HG03064 (cell line): ENCODE data around the gene ADCY3.

Source experiments
- ATAC-seq: cut with Tn5 transposase; IDR thresholded peaks from one replicate; pipeline ENCODE4 v1.9.1; 2021; ENCODE audit warnings: low read depth; ENCODE audit not compliant: unreplicated experiment

The ADCY3 gene

DNA sequence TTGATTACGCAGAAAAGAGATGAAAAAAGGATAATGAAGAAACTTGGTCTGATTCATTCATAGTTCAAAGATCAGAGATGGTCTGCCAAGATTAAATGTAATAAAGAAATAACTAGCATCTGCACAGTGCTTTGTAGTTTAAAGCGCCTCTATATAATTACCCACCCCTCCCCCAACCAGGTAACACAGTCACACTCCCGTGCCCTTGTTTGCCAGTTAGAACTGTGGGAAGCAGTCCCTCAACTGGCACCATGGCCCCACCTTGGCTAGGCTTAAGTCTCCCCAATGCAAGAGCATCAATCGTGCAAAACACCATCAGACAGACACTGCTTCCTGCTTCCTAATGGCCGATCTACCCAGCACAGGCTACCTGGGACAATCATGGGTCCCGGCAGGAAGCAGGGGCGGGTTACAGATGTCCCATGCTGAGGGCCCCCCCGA, 11.6 kb downstream of the ADCY3 start:
- no peak for ATAC-seq

DNA sequence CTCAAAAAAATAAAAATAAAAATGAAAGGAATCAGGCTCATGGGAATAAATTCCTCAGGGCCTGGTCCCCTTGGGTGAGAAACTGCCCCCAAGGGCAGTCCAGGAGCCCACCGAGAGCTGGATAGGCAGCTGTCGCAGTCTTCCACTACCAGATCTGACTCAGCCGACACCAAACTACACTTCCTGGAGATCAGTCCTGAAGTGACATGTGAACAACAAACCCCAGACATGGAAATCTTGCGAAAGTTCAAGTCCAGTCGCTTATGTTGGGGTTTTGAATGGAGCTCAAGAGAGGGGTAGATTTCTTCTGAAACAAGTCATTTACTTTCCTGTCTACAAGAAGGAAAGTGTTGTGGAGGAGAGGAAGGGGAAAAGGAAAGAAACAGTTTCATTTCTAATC, 12.9 kb downstream of the ADCY3 start:
- no peak for ATAC-seq

DNA sequence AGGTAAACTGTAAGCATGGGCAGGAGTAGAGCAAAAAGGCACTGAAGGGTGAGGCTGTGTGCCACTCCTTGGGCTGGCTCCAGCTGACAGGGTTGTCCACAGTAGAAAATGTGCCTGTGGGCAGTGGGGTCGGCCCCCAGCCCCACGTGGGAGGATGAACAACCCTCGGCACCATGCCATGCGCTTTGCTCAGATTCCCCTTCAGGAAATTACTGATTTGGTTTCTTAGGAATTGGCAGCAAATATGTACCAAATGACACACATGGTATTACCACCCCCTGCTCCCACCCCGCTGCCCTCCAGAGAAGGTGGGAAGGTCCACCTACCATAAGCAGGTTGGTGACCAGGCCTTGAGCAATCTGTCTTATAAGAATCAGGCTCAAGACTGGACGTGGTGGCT, 13.6 kb downstream of the ADCY3 start:
- ATAC-seq = no peak

DNA sequence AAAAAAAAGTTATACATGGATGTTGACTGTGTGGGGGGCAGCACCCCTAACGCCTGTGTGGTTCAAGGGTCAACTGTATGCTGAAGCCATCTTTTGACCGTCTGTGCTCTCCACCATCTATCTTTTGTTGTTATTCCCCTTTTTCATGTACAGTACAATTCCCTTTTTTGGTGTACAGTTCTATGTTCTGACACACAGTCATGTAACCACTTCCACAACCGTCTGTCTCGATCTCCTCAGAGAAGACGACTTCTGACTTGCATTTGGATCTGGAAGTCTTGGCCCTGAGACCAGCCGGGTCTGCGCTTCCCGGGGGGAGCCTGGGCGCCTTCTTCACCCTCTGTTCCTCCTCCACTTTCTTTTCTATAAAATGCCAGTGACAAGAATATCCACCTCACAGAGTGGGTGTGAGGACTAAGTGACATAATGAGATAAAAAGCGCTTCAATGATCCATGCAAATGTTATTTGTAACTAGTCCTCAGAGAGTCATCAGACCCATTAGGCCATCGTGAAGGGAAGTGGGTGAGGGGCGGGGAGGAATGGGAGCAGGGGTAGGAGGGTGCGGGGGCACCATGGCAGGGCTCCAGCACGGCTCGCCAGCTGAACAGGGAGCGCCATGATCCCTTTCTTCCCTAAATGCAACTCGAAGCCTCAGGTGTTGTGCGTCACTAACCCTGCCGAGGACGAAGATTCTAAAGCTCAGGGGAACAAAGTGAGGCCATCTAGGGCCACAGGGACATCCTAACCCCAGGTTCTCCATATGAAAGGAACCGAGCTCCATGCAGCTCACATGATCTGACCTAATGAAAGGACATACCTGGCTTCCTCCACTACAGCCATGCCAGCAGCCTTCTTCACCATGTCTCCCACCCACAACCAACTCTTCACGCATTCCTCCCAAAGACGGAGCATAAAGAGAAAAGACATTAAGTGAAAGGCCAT, 16.6 kb downstream of the ADCY3 start:
- no peak for ATAC-seq

DNA sequence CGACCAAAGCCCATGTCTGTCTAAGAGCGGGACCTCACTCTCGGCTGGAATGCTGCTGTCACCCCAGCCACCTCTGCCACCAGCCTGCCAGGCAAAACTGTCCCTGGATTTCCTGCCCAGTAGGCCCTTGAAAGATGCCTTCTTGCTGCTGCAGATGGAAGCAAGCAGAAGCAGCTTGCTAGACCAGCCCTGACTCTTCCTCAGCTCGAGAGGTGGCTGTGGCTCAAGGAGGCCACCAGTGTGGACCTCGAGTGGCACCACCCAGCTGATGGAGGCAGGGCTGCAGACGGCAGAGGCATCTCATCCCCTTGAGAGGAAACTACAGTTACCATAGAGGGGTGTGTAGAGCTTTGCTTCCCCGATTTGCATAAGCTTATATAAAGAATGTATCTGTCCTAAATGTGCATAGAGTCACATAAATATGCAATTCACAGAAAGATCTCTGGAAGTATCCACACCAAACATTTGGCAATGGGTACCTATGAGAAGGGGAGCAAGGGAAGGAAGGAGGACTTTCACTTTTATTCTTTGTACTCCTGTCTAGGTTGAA, 20.6 kb downstream of the ADCY3 start:
- ATAC-seq = no peak

DNA sequence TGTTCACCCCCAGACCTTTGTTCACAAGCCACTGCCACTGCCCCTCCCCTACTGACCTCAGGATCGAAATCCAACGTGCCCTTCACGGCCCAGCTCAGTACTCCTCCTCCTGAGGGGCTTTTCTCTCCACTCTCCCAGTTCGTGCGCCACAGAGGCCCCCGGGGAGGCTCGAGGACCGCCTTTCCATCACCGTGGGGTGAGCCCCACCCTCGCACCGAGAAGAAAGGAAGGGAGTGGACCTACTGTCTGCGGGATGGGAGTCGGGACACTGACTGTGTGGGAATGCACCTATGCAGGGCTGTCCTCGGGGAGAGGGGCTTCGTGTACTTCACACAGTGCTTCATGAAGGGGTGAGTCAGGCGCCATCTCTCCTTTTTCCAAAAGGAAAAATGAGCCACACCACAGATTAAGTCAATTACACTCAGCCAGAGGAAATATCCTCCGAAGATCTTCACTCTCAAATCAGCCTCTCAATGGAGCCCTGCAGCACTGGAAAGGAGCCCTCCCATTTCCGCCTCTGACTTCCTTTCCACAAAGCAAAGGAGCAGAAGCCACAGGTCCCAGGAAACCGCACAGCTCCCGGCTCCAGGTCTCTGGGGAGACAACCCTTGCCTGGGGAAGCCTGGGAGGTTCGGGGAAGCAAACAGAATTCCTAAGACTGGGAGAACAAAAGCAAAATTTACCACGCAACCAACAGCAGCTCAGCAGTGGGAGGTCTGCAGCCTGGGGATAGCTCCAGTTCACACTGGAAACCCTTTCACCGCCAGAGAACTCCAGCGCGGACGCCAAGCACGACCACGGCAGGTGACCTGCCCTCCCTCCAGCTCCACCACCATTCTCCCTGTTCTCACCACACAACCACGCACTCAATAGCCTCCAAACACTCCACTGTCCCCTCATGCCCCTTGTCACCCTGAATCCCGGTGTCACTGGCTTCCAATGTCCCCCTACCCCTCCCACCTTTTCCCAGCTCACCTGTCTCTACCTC, 21.6 kb downstream of the ADCY3 start:
- no peak for ATAC-seq

DNA sequence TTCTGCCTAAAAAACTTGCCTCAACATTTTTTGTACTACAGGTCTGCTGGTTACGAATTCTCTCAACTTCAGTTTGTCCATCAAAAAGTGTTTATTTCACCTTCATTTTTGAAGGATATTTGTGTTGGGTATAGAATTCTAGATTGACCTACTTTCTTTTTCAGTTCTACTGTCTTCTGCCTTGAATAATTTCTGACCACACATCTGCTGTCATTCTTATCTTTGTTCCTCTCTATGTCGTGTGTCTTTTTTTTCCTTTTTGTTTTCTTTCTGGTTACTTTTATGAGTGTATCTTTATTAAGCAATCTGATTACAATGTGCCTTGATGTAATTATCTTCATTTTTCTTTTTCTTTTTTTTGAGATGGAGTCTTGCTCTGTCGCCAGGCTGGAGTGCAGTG, 25.3 kb downstream of the ADCY3 start:
- ATAC-seq = no peak

DNA sequence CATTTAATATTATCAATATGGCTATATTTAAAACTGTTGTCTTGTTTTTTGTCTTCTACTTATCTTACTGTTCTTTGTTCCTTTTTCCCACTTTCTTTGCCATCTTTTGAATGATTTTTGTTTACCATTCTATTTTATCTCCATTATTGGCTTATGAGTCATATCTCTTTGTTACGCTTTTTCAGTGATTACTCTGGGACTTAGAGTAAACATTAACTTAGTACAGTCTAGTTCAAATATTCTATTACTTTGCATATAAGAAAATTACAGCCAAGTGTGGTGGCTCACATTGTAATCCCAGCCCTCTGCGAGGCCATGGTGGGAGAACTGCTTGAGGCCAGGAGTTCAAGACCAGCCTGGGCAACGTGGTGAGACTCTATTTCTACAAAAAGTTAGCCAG, 26.1 kb downstream of the ADCY3 start:
- no peak for ATAC-seq

DNA sequence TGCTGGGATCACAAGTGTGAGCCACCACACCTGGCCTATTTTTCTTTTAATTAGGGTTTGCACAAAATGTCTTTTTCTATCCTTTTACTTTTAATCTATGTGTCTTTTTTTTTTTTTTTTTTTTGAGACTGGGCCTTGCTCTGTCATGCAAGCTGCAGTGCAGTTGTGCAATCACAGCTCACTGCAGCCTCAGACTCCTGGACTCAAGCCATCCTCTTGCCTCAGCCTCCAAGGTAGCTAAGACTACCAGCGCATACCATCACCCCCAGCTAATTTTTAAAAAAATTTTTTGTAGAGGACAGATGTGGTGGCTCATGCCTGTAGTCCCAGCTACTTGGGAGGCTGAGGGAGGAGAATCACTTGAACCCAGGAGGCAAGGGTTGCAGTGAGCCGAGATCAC, 27.1 kb downstream of the ADCY3 start:
- no peak for ATAC-seq

DNA sequence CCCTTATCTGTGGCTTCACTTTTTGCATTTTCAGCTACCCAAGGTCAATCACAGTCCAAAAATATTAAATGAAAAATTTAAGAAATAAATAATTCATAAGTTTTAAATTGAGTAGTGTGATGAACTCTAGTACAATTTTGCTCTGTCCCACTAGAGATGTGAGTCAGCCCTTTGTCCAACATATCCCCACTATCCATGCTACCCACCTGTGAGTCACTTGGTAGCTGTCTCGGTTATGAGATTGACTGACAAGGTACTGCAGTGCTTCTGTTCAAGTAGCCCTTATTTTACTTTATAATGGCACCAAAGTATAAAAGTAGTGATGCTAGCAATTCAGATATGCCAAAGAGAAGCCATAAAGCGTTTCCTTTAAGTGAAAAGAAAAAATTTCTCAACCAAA, 28.8 kb downstream of the ADCY3 start:
- no peak for ATAC-seq

DNA sequence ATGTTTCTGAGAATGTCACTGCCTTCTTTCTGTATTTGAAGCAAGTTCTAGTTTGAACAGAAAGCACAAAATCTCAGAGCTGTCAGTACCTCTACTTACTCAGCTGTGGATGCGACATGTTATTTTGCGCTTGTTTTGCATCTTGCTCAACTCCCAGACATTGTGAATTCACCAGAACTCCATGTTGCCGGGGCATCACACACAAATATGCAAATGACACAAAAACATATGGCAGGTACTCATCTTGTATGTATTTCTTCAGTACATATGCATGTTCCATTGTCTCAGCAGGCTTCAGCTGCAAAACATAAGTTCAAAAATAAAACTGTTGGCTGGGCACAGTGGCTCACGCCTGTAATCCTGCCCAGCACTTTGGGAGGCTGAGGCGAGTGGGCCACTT, 30.8 kb downstream of the ADCY3 start:
- no peak for ATAC-seq

DNA sequence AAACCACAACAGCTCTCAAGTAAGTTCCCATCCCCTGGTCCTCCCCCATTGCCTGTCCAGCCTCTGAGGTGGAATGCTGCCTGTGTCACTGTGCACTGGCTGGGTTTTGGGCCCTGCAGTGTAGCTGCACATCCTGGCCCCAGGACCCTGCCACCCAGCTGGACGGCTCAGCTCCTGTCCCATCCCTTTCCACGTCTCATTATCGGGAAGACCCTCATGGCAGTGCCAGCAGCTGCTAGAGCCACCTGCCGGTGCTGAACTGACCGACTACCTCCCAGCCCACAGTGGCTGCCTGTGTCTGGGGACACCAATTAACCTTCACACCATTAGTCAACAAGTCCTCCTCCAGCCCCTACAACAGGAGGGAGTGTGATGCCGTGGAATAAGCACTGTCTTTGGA, 31.9 kb downstream of the ADCY3 start:
- no peak for ATAC-seq

DNA sequence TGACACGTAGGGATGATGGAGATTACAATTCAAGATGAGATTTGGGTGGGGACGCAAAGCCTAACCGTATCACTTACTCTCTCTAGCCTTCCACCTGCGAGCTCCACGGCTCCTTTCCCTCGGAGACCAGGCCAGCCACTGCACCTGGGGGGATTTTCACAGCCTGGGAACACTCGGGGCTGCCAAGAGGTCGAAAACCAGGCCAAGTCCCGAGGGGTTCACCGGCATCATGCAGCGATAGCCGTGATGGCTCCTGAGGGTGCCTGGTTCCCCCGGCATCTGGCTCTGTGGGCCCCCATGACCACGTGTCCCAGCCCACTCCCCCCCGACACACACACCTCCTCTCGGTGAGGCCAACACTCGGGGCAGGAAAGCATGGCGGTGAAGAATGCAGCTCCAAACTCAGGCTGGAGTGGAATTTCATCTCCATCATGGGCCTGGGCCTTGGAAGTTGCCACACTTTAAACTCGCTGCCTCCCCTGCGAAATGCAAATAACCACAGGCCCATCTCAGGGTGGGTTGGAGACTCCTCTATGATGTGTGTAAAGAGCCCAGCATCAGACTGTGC, 32.6 kb downstream of the ADCY3 start:
- ATAC-seq = no peak

DNA sequence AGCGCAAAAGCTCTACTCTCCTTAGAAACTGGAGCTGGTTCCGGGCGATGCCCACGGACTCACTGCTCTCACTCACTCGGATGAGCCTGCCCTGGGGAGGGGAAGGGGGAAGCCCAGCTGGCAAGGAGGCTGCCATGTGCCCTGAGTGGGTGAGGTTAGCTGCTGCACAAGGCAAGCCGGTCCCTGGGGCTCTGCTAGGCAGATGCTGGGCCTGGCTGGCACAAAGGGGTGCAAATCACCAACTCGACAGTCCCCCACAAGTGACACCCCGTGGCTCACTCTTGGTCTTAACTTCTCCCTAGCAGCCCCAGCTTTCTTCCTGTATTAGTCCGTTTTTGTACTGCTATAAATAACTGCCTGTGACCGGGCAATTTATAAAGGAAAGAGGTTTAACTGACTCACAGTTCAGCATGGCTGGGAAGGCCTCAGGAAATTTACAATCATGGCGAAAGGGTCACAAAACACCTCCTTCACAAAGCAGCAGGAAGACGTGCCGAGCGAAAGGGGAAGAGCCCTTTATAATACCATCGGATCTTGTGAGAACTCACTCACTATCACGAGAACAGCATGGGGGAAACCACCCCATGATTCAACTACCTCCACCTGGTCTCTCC, 33.2 kb downstream of the ADCY3 start:
- ATAC-seq = no peak

DNA sequence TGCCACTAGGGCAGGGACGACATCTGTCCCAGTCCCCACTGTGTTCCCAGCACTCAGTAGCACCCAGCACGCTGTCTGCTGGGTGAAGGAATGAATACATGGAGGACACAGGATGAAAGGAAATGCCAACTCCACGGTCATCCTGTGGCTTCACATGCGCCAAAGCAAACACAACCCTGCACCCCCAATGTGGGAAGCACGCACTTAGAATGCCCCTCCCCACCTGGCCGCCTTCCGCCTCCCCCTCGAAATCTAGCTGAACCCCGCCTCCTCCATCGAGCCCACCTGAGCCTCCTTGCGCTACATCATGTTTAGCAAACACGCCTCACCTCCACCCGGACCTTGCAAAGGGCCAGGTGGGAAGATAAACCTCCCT, 33.9 kb downstream of the ADCY3 start:
- no peak for ATAC-seq

DNA sequence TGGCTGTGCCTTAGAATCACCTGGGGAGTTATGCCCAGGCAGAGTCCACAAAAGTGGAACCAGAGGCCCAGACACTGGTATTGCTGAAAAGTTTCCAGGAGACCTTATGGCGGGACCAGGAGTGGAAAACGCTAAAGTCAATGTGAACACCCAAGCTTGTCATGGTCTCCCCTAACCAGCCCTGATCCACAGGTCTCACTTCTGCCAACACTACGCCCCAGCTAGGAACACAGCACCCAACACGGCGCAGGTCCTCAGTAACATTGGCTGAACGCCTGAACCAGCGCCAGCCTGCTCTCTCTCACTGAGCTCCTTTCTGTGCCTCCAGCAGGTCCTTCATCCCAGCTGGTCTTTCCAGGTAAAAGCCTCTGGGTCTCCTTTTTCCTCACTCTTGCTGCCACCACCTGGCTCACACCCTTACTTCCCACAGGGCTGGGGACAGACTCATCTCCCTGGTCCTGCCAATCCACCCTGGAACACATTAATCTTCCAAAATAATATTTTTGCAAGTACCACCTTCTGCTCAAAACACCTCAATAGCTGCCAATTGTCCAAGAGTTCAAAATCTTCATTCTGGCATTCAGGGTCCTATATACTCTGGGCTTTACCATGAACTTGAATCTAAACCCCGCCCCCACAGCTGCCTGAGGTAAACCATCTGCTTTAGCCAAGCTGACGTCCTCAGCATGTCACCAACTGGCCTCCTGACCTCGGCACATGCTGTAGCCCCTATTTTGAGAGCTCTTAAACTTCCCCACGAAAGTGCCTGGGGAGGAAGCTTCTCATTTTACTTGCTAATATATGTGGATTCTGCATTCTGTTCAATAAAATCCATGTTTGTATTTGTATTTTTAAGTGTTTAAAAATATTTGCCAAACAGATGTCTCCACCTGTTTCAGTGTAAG, 34.6 kb downstream of the ADCY3 start:
- no peak for ATAC-seq

DNA sequence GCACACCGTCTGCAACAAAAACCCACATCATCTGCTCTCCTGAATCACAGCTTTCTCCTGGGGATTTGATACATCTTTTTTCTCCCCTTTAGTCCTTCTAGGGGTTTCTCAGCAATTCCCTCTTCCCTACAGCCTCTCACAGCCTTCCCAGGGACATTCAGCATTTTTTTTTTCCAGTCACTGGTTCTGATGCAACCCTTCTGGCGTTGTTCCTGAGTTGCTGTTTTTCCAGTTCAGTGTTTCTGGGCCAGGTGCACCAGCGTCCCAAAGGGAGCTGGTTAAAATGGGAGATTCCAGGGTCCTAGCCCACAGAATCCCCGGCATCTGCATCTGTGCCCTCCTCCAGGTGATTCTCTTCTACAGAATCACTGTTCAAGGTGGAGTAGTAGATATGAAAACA, 36.1 kb downstream of the ADCY3 start:
- ATAC-seq = no peak

DNA sequence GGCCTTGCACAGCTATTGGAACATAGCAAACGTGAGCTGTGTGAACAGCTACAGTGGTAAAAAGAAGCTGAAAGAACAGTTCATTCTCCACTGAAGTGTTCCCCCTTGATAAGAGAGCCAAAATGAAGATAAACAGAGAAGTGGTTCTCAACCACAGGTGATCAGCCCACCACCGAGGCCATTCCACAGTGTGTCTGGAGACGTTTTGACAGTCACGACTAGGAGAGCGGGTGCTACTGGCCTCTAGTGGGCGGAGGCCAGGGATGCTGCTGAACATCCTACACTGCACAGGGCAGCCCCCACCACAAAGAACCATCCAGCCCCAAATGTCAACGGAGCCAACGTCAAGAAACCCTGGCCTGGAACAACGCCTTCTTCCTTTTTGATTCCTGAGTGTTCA, 38.4 kb downstream of the ADCY3 start:
- ATAC-seq = no peak

DNA sequence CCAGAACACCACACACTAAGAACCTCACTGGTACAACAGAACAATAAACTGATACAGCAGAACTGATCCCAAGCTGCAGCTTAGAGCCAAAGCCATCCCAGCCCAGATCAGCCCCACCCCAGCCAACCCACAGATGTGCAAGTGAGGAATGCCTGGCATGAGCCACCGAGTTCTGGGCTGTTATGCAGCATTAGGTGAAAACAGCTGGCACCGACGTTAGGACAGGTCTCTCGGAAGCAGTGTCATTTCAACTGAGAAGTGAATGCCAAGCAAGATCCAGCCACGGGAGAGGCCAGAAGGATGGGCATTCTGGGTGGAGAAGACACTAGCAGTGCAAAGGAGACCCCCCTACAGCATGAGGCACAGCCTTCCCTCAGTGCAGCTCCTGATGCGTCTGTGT, 38.9 kb downstream of the ADCY3 start:
- ATAC-seq = no peak
